Stimulated activated CD4-positive, alpha-beta T cell treated with anti-CD3 and anti-CD28 coated beads, Interleukin-12 subunit alpha, Interleukin-12 subunit beta, amount 100 ng/mL, for 24 hours (primary cell): ENCODE measurements around the gene RPA3.

Experiments
- DNase-seq, 2 experiments: peaks; one replicate each; pipeline ENCODE4 v3.0.0-alpha.2; 2020; ENCODE audit warnings: low read depth in 2 of 2

The RPA3 gene

DNA sequence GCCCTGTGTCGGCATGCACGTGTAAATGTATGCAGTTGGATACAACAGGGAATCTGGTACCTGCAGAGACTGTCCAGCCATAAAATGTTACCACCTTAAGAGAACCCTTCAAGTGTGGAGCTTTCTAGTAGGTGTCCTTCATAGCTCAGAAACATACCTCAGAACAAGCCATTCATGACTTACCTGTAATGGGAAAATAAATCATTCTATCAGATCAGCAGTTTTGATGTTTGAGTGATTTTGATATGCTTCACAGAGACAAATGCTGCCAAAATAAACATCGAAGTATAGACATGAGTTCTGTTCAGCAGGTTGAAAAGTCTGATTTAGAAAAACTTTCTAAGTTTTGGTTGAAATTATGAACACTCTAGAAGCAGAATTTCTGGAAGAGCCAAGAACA is 111.4 kb downstream of the RPA3 start:
- no peak for DNase-seq

DNA sequence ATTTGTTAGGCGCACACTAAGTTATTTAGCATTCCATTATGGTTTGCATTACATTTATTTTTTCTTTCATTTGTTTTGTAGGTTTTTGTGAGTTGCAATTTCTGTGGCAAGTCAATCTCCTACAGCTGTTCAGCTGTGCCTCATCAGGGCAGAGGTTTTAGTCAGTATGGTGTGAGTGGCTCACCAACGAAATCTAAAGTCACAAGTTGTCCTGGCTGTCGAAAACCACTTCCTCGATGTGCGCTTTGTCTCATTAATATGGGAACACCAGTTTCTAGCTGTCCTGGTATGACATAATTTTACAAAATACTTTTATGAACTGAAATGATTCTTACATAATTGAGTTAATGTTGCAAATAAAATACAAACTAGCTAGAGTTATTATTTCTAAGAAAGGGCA is 122.2 kb downstream of the RPA3 start:
- no peak for DNase-seq

DNA sequence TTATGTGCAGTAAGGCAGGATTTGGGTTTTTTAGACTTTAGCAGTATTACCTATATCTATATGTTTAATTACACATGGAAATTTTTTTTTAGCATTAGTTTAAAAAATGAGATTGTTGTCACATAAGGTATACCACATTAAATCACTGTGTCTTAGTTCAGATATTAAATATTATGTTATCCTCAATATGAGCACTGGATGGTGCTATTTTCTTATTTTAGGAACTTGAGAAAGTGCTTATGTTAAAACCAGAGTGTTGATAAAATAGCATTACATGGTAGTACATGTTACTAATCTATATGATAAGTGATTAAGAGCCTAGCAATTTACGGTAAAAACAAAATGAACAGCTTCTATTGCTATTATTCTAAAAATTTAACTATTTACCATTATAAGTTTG is 123.0 kb downstream of the RPA3 start:
- no peak for DNase-seq
